Islet of Langerhans (tissue), 1 donor: Measurements from ENCODE around the gene HPDL.
A peak's percentile ranks its signal among the peaks of the same experiment; 100 is the strongest.

Experiments
- FAIRE-seq: peaks from one replicate; lab custom pipeline; 2011; peaks lifted over from hg19 to GRCh38; lab: Jason Lieb, UNC

The HPDL gene

DNA sequence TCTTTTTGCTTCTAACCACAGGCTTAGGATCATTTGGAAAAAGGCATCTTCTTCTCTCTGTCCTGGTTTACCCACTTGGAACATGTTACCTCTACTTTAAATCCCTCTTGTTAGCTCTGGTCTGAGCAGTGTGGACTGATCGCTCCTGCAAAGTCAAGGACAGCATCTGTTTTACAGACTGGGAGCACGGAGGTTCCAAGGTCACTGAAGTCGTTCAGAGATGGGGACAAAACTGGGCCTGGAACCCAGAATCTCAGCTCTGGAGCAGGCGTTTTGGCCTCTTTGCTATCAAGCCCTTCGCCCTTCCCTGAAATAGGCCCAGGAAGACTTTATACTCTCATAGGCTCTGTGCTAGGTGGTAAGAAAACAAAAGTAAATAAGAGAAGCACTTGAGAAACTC lies 24.8 kb downstream of the HPDL start:
- no peak for FAIRE-seq

DNA sequence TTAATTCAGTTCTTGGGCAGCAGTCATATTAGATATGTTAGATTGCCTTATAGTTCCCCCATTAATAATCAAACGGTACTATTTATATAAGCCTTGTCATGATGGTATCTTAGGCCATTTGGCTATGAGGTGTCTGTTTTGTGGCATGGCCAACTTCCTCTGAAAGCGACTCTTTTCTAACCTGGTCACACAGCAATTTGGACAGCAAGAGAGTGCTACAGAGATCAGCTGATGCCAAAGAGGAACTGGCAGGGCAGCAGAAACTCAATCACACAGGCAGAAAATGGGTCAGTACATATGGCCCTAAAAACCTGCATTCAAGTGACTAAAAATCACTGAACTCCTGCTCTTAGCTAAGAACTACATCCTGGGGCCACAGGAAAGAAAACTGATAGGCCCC lies 27.0 kb downstream of the HPDL start:
- no peak for FAIRE-seq

DNA sequence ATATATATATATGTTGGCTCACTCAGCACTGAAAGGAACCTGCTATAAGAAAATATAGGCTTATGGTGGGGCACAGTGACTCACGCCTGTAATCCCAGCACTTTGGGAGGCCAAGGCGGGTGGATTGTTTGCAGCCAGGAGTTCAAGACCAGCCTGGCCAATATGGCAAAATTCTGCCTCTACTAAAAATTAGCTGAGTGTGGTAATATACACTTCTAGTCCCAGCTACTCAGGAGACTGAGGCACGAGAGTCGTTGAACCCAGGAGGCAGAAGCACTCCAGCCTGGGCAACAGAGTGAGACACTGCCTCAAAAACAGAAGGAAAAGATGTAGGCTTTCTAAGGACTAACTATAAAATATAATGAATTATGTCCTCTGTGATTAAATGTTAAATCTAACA lies 28.1 kb downstream of the HPDL start:
- no peak for FAIRE-seq

DNA sequence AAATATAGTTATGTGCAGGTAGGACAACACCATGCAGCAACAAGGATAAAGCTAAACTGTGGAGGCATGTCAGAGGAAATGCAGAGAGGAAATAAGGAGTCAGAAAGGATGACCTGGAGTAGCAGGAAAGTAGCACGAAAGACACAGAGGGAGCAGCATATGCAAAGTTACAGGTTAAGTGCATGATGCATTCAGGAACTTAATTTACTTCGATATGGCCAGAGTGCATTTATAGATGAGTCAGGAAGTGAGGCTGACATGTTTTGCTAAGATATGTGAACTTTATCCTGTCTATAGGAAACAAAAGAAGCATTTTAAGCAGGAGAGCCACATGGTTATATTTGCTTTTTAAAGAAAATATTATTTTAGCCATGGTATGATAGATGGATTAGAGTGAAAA lies 29.0 kb downstream of the HPDL start:
- FAIRE-seq, result no peak

- FAIRE-seq, result no peak
Observed at GRCh38 chr1:45356186-45356585, 29.5 kb downstream of the HPDL start.

- FAIRE-seq, result peak; percentile 78
Observed at GRCh38 chr1:45359882-45360513, 33.3 kb downstream of the HPDL start.

DNA sequence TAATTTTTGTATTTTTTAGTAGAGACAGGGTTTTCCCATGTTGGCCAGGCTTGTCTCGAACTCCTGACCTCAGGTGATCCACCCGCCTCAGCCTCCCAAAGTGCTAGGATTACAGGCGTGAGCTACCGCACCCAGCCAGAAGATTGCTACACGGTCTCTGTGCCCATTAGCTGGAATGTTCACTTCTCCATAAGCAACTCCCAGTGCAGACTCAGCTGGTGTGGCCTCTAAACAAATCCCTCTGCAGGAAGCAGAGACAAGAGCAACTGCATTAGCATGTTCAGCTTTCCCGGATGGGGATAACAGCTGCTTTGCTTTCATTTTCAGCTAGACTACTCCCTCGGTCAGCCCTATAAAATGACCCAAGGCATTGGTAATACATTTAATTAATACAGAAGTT lies 34.3 kb downstream of the HPDL start:
- FAIRE-seq, result peak; percentile 94

GRCh38 chr1:45364294-45364693 lies 37.6 kb downstream of the HPDL start:
- no peak for FAIRE-seq

DNA sequence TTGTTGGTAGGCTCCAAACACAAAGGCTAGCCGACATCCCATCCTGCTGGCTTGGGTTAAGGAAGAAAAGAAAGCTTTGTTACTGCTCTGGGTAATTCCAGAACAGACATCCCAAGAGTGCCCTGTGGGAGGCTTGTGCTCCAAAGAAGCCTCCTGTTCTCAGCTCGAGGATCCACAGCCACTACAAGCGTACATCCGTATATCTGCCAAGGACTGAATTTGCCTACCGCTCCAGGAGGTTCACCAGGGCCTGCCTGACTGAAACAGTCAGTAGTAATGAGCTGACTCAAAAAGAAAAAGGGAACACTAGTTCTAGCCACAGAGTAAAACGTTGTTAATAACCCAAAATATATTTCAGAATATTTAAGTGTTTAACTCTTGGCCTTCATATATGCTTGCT lies 38.4 kb downstream of the HPDL start:
- FAIRE-seq, result no peak

GRCh38 chr1:45370575-45370974 lies 43.9 kb downstream of the HPDL start:
- FAIRE-seq, result no peak

DNA sequence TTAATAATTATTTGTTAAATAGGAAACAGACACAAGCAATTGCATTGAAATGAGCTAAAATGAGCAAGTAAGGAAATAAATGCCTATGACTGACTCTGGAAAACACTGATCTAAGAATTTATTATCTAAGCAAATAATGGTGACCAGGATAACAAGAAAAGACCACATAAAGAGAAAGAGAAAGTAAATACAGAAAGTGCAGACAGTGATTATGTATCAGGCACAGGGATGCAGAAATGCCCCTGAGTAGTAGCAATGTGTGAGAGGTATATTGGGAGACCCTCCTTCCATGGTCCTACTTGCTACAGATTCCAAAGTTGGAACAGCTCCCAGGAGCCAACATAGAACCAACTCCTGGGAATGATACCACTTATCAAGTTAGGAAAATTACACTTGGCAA lies 46.9 kb downstream of the HPDL start:
- no peak for FAIRE-seq

DNA sequence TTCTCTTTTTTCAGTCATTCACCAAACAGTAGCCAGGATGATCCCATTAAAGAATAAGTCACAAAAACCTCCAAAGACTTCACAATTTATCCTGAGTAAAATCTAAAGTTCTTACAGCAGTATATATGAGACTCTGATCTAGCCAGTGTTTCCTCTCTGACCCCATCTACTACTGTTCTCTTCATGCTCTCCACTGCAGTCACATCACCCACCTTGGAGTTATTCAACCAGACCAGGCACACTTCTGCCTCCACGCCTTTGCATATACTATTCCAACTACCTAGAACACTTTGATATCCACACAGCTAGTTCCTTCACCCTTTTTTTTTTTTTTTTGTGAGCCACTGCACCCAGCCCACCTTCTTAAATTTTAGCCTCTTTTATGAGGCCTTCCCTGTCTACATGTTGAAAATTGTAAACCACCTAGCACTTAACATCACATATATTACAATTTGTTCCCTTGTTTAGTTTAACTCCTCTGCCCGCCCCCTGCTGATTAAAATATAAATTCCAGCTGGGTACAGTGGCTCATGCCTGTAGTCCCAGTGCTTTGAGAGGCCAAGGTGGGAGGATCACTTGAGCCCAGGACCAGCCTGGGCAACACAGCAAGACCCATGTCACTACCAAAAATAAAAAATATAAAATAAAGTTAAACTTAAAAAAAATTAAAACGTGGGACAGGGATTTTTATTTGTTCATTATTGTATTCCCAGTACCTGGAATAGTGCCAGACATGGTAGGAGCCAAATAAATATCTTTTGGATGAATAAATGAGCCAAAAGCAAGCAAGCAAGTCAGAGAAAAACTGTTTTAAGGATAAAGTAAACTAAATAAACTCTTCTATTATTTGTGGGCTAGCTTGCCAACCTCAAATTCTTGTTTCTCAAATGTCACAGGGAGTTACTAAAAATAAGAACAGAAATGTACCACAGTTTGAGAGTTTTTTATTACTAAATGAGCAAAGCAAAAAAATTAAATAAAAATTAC lies 48.7 kb downstream of the HPDL start:
- FAIRE-seq, result no peak

- FAIRE-seq, result no peak
Observed at GRCh38 chr1:45378184-45378583, 51.5 kb downstream of the HPDL start.
